ENCODE measurements around the gene GOLGA2. TPM values are rescaled to one million over a fixed set of nuclear protein-coding genes. Genes with fewer than 3 reads are reported as not detected.

Gene GOLGA2
- total RNA-seq, 1 donor from 2014 or later, result 64.1 TPM

- H3K27ac Mint-ChIP-seq (ENCODE audit: unreplicated experiment), result peak overlapping the region; percentile 47
- peaks cover 5% of the 10 kb centered on the region for H3K4me1 Mint-ChIP-seq
- H3K36me3 Mint-ChIP-seq (ENCODE audit: low read depth), result no peaks in the 10 kb centered on the region
- DNase-seq (ENCODE audit: low read depth, low spot score), result no peak
- no peaks in the 10 kb centered on the region for H3K27me3 Mint-ChIP-seq (ENCODE audit: low read depth)
- TF ChIP-seq CTCF (conservative IDR thresholded peaks at IDR 0.05), result no peak
- H3K9me3 Mint-ChIP-seq, result no peaks in the 10 kb centered on the region
- no peak overlapping the region for H3K4me3 Mint-ChIP-seq
Observed at GRCh38 chr9:128292009-128292408, 16.2 kb upstream of the GOLGA2 start.

- TF ChIP-seq CTCF (conservative IDR thresholded peaks at IDR 0.05), result no peak
- no peak for DNase-seq (ENCODE audit: low read depth, low spot score)
- Mint-ChIP-seq H3K27me3 (ENCODE audit: low read depth) (no peaks in the 10 kb centered on the region), H3K27ac (ENCODE audit: unreplicated experiment) (no peak overlapping the region), H3K4me3 (no peak overlapping the region), H3K36me3 (ENCODE audit: low read depth) (peaks cover 2% of the 10 kb centered on the region), H3K4me1 (no peaks in the 10 kb centered on the region), H3K9me3 (no peaks in the 10 kb centered on the region)
Observed at GRCh38 chr9:128288273-128289004, 12.6 kb upstream of the GOLGA2 start.

GRCh38 chr9:128286440-128286839 is 10.6 kb upstream of the GOLGA2 start:
- peaks cover 2% of the 10 kb centered on the region for H3K36me3 Mint-ChIP-seq (ENCODE audit: low read depth)
- TF ChIP-seq CTCF (conservative IDR thresholded peaks at IDR 0.05), result no peak
- no peak overlapping the region for H3K4me3 Mint-ChIP-seq
- no peaks in the 10 kb centered on the region for H3K27me3 Mint-ChIP-seq (ENCODE audit: low read depth)
- no peaks in the 10 kb centered on the region for H3K4me1 Mint-ChIP-seq
- no peaks in the 10 kb centered on the region for H3K9me3 Mint-ChIP-seq
- peak overlapping the region; percentile 78 for H3K27ac Mint-ChIP-seq (ENCODE audit: unreplicated experiment)
- no peak for DNase-seq (ENCODE audit: low read depth, low spot score)

- Mint-ChIP-seq H3K4me3 (no peak overlapping the region), H3K27me3 (ENCODE audit: low read depth) (no peaks in the 10 kb centered on the region), H3K4me1 (no peaks in the 10 kb centered on the region), H3K27ac (ENCODE audit: unreplicated experiment) (peak overlapping the region; percentile 90), H3K9me3 (no peaks in the 10 kb centered on the region), H3K36me3 (ENCODE audit: low read depth) (peaks cover 2% of the 10 kb centered on the region)
- no peak for TF ChIP-seq CTCF (conservative IDR thresholded peaks at IDR 0.05)
- no peak for DNase-seq (ENCODE audit: low read depth, low spot score)
Observed at GRCh38 chr9:128285033-128285784, 9.4 kb upstream of the GOLGA2 start.

- Mint-ChIP-seq H3K27me3 (ENCODE audit: low read depth) (no peaks in the 10 kb centered on the region), H3K27ac (ENCODE audit: unreplicated experiment) (no peak overlapping the region), H3K4me1 (no peaks in the 10 kb centered on the region), H3K4me3 (no peak overlapping the region), H3K36me3 (ENCODE audit: low read depth) (peaks cover 2% of the 10 kb centered on the region), H3K9me3 (no peaks in the 10 kb centered on the region)
- no peak for DNase-seq (ENCODE audit: low read depth, low spot score)
- no peak for TF ChIP-seq CTCF (conservative IDR thresholded peaks at IDR 0.05)
Observed at GRCh38 chr9:128282500-128282899, 6.7 kb upstream of the GOLGA2 start.
